GM23338 (cell line): ENCODE measurements around the gene ACVRL1. TPM values are rescaled to one million over a fixed set of nuclear protein-coding genes. Genes with fewer than 3 reads are reported as not detected.
A peak's percentile ranks its signal among the peaks of the same experiment; 100 is the strongest.

Source experiments
- ATAC-seq: fragments of 200-7000 bp; cut with Tn5 transposase; 3 replicates; pipeline ENCODE4 v1.9.1; 2020
- DNase-seq: peaks from one replicate; pipeline ENCODE4 v3.0.0-alpha.2; 2015; ENCODE audit warnings: low spot score
- H2AFZ ChIP-seq: fragments of 200-600 bp; sonication (generic); 2 replicates; pipeline ENCODE4 v1.8.0; 2016; ENCODE audit warnings: antibody characterized with exemption, mild to moderate bottlenecking, moderate library complexity
- H3F3A ChIP-seq: fragments of 200-600 bp; sonication (generic); replicated peaks from 2 replicates; pipeline ENCODE4 v1.8.0; 2017; ENCODE audit warnings: antibody characterized with exemption, mixed run types, low read depth
- H3K27ac ChIP-seq: fragments of 200-600 bp; sonication (generic); 2 replicates; pipeline ENCODE4 v1.6.1; 2016; ENCODE audit warnings: low read depth
- H3K27me3 ChIP-seq: fragments of 200-600 bp; sonication (generic); 2 replicates; pipeline ENCODE4 v1.8.0; 2016; ENCODE audit warnings: mild to moderate bottlenecking, mixed run types, moderate library complexity; ENCODE audit not compliant: insufficient read depth
- H3K36me3 ChIP-seq: fragments of 200-600 bp; sonication (generic); 2 replicates; pipeline ENCODE4 v1.8.0; 2016; ENCODE audit warnings: mild to moderate bottlenecking; ENCODE audit not compliant: insufficient read depth
- H3K4me1 ChIP-seq: fragments of 200-600 bp; sonication (generic); 2 replicates; pipeline ENCODE4 v1.8.0; 2016; ENCODE audit warnings: mild to moderate bottlenecking, moderate library complexity; ENCODE audit not compliant: insufficient read depth
- H3K4me2 ChIP-seq: fragments of 200-600 bp; sonication (generic); 2 replicates; pipeline ENCODE4 v1.7.1; 2017; ENCODE audit warnings: mixed run types
- H3K4me3 ChIP-seq: fragments of 200-600 bp; sonication (generic); 2 replicates; pipeline ENCODE4 v1.6.1; 2016; ENCODE audit warnings: mixed run types
- H3K79me2 ChIP-seq: fragments of 200-600 bp; sonication (generic); replicated peaks from 2 replicates; pipeline ENCODE4 v1.8.0; 2017; ENCODE audit warnings: mild to moderate bottlenecking; ENCODE audit not compliant: insufficient read depth
- H3K9me2 ChIP-seq: fragments of 200-600 bp; sonication (generic); 2 replicates; pipeline ENCODE4 v1.8.0; 2017; ENCODE audit not compliant: insufficient read depth
- H4K20me1 ChIP-seq: fragments of 200-600 bp; sonication (generic); replicated peaks from 2 replicates; pipeline ENCODE4 v1.8.0; 2017; ENCODE audit warnings: mild to moderate bottlenecking; ENCODE audit not compliant: insufficient read depth
- H3K27ac Mint-ChIP-seq: 2 replicates; pipeline ENCODE4 v1.8.0; 2020; ENCODE audit warnings: inconsistent platforms, mild to moderate bottlenecking, moderate library complexity, mixed read lengths
- H3K27me3 Mint-ChIP-seq: 3 replicates; pipeline ENCODE4 v1.8.0; 2022; ENCODE audit warnings: low read depth, mild to moderate bottlenecking, moderate library complexity, mixed read lengths, inconsistent platforms; ENCODE audit not compliant: insufficient read depth, poor library complexity
- H3K36me3 Mint-ChIP-seq: 3 replicates; pipeline ENCODE4 v1.8.0; 2021; ENCODE audit warnings: low read depth, mild to moderate bottlenecking, inconsistent platforms, moderate library complexity, mixed read lengths
- H3K4me1 Mint-ChIP-seq: 3 replicates; pipeline ENCODE4 v1.8.0; 2020; ENCODE audit warnings: mild to moderate bottlenecking, inconsistent platforms, mixed read lengths
- H3K4me3 Mint-ChIP-seq: 3 replicates; pipeline ENCODE4 v1.8.0; 2021; ENCODE audit warnings: moderate library complexity, mild to moderate bottlenecking, inconsistent platforms, mixed read lengths
- H3K9me3 Mint-ChIP-seq: 3 replicates; pipeline ENCODE4 v1.8.0; 2020; ENCODE audit warnings: moderate library complexity, mild to moderate bottlenecking, inconsistent platforms, mixed read lengths
- CREB1 ChIP-seq: fragments of 250-450 bp; sonication (Bioruptor Pico); IDR thresholded peaks from 2 replicates; pipeline ENCODE4 v1.5.0; 2020; ENCODE audit warnings: low read depth, mild to moderate bottlenecking, moderate library complexity
- ETS1 ChIP-seq: IDR thresholded peaks from 2 replicates; pipeline ENCODE4 v1.6.1; 2016; ENCODE audit warnings: antibody characterized with exemption
- EZH2 ChIP-seq: fragments of 200-600 bp; sonication (generic); IDR thresholded peaks from one replicate; pipeline ENCODE4 v1.8.0; 2017; ENCODE audit warnings: antibody characterized with exemption, mild to moderate bottlenecking, low read depth; ENCODE audit not compliant: unreplicated experiment
- EZH2phosphoT487 ChIP-seq: fragments of 200-600 bp; sonication (generic); IDR thresholded peaks from one replicate; pipeline ENCODE4 v1.8.1; 2018; ENCODE audit warnings: antibody characterized with exemption; ENCODE audit not compliant: unreplicated experiment
- JUNB ChIP-seq: IDR thresholded peaks from one replicate; pipeline ENCODE4 v1.6.1; 2016; ENCODE audit warnings: antibody characterized with exemption; ENCODE audit not compliant: unreplicated experiment
- POLR2AphosphoS5 ChIP-seq: IDR thresholded peaks from 2 replicates; pipeline ENCODE4 v1.6.1; 2016; ENCODE audit warnings: antibody characterized with exemption, low read depth
- REST ChIP-seq: IDR thresholded peaks from one replicate; pipeline ENCODE4 v1.6.1; 2018; ENCODE audit warnings: antibody characterized with exemption; ENCODE audit not compliant: unreplicated experiment
- ZNF114 ChIP-seq: fragments of 250-450 bp; sonication (Bioruptor Pico); IDR thresholded peaks from 2 replicates; pipeline ENCODE4 v1.5.0; 2020; ENCODE audit warnings: mild to moderate bottlenecking, moderate library complexity
- ZNF462 ChIP-seq: fragments of 250-450 bp; sonication (Bioruptor Pico); IDR thresholded peaks from 2 replicates; pipeline ENCODE4 v1.5.0; 2020; ENCODE audit warnings: mild to moderate bottlenecking, moderate library complexity
- polyA plus RNA-seq: library from polyadenylated mRNA; unstranded; fragments of >200 nt; fragmentation: Nextera tagmentation; extraction: Ambion mirVana; gene quantifications from 2 replicates; pipeline ENCODE4 v1.2.1, GENCODE V29; 2016
- total RNA-seq: library from RNA; depleted of rRNA; stranded (reverse); fragments of >200 nt; shearing (Covaris generic); gene quantifications from 2 replicates; pipeline ENCODE4 v1.2.3, GENCODE V29; 2014

The ACVRL1 gene
- total and polyA plus RNA-seq, 2 experiments from 2014 or later = 0.28 TPM; not detected in 1

- H2AFZ ChIP-seq = peak within 1 kb of the TSS; percentile 92
- Mint-ChIP-seq H3K36me3 (no peaks in the 10 kb centered on the region), H3K27ac (no peak within 1 kb of the TSS), H3K4me1 (peaks cover 19% of the 10 kb centered on the region; the same call in 2 of the 3 replicates), H3K4me3 (peak within 1 kb of the TSS; percentile 70; the same call in 2 of the 3 replicates), H3K9me3 (no peaks in the 10 kb centered on the region; the same call in 2 of the 3 replicates), H3K27me3 (peaks cover 25% of the 10 kb centered on the region)
- H3K4me3 ChIP-seq = peak within 1 kb of the TSS; percentile 60
- H3K4me2 ChIP-seq = peak within 1 kb of the TSS; percentile 77
- DNase-seq (peak; percentile 94), ATAC-seq (peak; percentile 88)
- H3F3A ChIP-seq = peaks cover 3% of the 10 kb centered on the region; the same call in 1 of the 2 replicates
- no peaks in the 10 kb centered on the region for H3K9me2 ChIP-seq
- no peaks in the 10 kb centered on the region for H3K36me3 ChIP-seq
- H4K20me1 ChIP-seq = no peaks in the 10 kb centered on the region
- H3K79me2 ChIP-seq = no peaks in the 10 kb centered on the region
- peaks cover 12% of the 10 kb centered on the region for H3K4me1 ChIP-seq
- TF ChIP-seq JUNB = no peak
- no peak for TF ChIP-seq POLR2AphosphoS5
- no peak for TF ChIP-seq ZNF462 (CRISPR knock-in tag)
- no peak for TF ChIP-seq ETS1
- TF ChIP-seq ZNF114 (CRISPR knock-in tag) = no peak
- no peak for TF ChIP-seq EZH2
- TF ChIP-seq EZH2phosphoT487 = no peak
- no peak for TF ChIP-seq REST
- TF ChIP-seq CREB1 (CRISPR knock-in tag) = no peak
- peaks cover 12% of the 10 kb centered on the region; the same call in 1 of the 2 replicates for H3K27me3 ChIP-seq
- no peak within 1 kb of the TSS for H3K27ac ChIP-seq
Measured at GRCh38 chr12:51887476-51888315, 19.6 kb upstream of the ACVRL1 start, which contains the start of gene ANKRD33. TSS of gene ANKRD33 (plus strand) at chr12:51888103. CDS start at chr12:51888187, 84 bp downstream.
